GM10266 (cell line): ENCODE measurements around the gene DLST.

Source experiments
- DNase-seq: peaks from one replicate; pipeline ENCODE4 v3.0.0; 2012; ENCODE audit errors: extremely low spot score
- TF ChIP-seq, protein P1 (sequence below): IDR thresholded peaks from 2 replicates; pipeline ENCODE4 v1.5.1; 2012; ENCODE audit warnings: mild to moderate bottlenecking, low read depth; ENCODE audit not compliant: control insufficient read depth, insufficient read depth; ENCODE audit errors: missing control alignments

DLST gene

DNA sequence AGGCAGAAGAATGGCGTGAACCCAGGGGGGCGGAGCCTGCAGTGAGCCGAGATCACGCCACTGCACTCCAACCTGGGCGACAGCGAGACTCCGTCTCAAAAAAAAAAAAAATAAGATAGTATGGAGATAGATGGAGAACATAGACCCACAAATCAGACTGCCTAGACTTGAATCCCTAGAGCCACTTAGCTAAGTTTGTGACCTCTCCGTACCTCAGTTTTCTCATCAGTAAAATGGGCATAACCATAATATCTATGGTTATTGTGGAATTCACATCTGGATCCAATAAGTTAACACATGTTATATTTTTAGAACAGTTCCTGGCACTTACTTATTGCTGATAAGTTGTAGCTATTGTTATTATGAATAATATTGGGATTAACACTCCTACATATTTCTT, 13.0 kb upstream of the DLST start:
- no peak for DNase-seq
- TF ChIP-seq, protein P1, sequence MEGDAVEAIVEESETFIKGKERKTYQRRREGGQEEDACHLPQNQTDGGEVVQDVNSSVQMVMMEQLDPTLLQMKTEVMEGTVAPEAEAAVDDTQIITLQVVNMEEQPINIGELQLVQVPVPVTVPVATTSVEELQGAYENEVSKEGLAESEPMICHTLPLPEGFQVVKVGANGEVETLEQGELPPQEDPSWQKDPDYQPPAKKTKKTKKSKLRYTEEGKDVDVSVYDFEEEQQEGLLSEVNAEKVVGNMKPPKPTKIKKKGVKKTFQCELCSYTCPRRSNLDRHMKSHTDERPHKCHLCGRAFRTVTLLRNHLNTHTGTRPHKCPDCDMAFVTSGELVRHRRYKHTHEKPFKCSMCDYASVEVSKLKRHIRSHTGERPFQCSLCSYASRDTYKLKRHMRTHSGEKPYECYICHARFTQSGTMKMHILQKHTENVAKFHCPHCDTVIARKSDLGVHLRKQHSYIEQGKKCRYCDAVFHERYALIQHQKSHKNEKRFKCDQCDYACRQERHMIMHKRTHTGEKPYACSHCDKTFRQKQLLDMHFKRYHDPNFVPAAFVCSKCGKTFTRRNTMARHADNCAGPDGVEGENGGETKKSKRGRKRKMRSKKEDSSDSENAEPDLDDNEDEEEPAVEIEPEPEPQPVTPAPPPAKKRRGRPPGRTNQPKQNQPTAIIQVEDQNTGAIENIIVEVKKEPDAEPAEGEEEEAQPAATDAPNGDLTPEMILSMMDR = no peak

DNA sequence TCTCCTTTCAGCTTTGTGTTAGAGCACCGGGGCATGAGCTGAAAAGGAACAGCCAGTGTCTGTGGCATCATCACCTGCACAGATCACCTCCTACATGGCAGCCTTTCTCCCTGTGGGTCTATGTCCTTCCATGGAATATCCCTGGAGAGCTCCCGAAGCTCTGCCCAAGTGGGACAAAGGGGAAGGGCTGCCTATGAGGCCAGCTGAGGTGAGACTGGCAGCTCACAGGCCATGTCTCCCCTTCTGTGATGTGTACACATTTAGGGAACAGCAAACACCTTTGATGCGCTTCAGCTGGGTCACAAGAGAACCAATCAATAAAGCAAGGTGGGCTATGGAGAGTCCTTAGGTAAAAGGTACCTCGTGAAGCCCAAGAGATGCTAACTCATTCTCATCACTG, 9.9 kb upstream of the DLST start:
- TF ChIP-seq, protein P1 = no peak
- no peak for DNase-seq

DNA sequence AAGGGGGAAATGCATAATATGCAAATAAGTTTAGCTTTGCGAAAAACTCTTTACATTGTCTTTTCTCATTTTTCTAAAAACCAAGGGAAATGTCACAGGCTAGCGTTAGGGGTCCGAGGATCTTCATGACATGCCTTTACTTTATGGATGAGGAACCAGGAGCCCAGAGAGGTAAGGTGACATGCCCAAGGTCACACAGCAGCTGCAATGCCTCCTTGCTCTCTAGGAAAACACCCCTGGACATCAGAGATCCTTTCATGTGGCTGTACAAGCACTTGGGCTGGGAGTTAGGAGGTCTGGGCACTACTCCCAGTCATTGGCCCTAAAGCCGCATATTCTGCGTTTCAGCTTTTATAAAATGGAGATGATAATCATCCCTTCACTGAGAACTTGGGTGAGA, 6.5 kb upstream of the DLST start:
- no peak for DNase-seq
- TF ChIP-seq, protein P1 = no peak

DNA sequence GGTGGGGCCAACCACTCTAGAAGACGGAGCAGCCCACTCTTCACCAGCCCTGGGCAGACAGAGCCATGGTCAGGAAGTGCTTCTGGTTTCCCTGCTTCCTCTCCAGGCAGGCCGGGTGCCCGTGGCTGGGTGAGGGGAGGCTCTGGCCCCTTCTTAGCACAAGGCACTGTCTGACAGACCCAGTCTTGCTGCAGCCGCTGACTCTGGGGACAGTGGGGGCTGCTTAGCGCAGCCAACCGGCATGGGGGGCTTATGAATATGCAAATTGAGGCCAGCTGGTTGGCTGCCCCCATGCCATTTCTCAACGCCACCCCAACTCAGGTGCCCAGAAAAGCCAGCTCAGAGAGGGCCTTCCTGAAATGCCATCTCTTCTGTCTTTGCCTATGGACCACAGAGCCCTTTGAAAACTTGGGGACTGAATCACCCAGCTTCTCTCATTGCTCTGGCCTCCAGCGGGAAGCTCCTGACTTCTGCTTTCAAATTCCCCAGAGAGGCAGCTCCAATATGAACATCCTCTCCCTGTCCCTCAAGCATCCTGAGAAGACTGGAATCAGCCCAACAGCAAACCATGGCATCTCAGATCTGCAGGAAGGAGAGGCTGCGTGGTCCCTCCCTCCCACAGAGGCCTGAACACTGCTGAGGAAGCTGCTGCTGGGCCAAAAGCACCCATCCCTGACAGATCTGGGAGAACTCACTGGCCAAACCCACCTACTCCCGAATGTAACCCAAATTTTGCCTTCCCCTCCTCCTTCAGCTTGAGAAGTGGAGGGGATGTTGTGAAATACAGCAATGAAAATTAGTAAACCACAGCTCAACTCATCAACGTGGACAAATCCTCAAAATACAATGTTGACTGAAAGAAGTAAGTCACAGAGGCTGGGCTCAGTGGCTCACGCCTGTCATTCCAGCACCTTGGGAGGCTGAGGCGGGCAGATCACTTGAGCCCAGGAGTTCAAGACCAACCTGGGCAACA, 5.5 kb upstream of the DLST start, which contains the start of gene PROX2:
PROX2 (minus strand) TSS at position 205 of the 973 bp plus-strand sequence. CDS start 12,311 bp downstream, outside the sequence.
- TF ChIP-seq, protein P1 = no peak
- no peak for DNase-seq

DNA sequence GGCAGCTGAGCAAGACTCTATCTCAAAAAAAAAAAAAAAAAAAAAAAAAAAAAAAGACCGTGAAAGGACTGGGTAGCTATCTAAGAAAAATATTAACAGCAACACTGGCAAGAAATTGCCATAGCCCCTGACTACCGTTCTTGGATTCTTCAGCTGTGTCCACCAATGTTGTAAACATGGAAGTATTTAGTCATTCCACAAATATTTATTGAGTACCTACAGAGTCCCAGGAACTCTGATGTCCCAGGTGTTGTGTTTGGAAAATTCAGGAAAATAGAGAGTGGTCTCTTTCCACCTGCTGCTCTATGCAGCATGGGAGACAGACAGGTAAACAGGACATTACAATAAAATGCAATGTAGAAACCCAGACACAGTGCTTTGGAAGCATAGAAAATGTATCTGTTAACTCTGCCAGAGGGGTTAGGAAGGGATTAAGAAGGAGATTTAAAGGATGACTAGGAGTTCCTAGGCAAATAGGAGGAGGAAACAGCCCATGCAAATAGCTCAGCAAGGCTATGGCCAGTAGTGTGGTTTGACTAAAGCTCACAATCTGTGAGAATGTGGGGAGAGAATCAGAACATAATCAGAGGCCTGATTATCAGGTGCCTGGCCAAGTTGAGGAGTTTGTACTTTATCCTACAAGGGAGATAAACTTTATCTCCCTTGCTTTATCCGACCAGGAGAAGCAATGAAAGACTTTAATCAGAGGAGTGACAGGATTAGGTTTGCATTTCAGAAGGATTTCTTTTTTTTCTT, 2.1 kb upstream of the DLST start:
- TF ChIP-seq, protein P1 = no peak
- DNase-seq = no peak

DNA sequence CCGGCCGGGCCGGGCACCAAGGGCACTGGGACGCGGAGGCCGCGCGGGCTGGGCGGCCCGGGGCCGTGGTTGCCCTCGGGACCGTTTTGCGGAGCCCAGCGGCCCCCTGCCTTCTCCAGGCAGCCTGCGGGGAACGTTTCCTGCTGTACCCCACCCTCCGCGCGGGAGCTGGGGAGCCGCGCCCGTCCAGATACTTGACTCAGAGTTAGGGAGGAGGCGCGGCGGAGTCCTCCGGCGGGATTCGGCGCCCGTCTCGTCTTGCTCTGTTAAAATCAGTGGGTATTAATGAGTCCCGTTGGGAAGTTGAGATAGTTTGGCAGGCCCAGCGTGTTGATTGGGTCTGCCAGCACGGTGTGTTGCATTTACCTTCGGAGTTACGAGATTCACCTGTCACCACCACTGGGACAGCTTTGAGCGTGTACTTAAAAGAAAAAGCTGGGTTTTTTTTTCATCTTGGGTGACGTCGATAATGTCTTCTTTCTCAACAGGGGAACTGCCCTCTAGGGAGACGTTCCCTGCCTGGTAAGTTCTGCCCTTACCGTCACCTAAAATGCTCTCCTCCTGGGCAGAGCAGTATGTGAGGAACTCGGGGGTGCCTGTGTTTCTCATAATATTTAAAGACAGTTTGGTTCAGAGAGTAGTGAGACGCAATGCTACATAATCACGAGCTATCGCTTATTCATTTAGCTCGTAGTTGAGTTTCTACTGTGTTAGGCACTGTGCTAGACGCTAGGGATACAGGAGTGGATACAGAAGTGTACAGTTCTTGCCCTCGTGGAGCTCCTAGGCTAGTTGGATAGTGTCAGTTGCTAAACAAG, 596 bp downstream of the DLST start:
- no peak for DNase-seq
- TF ChIP-seq, protein P1 = no peak
